GM21529 (cell line): ENCODE results near the gene MGLL.

Source experiments
- ATAC-seq: cut with Tn5 transposase; IDR thresholded peaks from one replicate; pipeline ENCODE4 v1.9.1; 2021; ENCODE audit not compliant: unreplicated experiment

MGLL gene

GRCh38 chr3:127744253-127744815 lies 78.0 kb downstream of the MGLL start:
- no peak for ATAC-seq

GRCh38 chr3:127743351-127744252 lies 78.7 kb downstream of the MGLL start:
- ATAC-seq = no peak

GRCh38 chr3:127742580-127742979 lies 79.7 kb downstream of the MGLL start:
- no peak for ATAC-seq

GRCh38 chr3:127741690-127742089 lies 80.6 kb downstream of the MGLL start:
- no peak for ATAC-seq

GRCh38 chr3:127741246-127741645 lies 81.1 kb downstream of the MGLL start:
- ATAC-seq = no peak

GRCh38 chr3:127740136-127740915 lies 82.0 kb downstream of the MGLL start:
- no peak for ATAC-seq

- ATAC-seq = no peak
These were observed 82.8 kb downstream of the MGLL start for GRCh38 chr3:127739347-127740135.

- ATAC-seq = no peak
These were observed 84.0 kb downstream of the MGLL start for GRCh38 chr3:127738192-127738840.

GRCh38 chr3:127736801-127737539 lies 85.3 kb downstream of the MGLL start:
- ATAC-seq = no peak

GRCh38 chr3:127735767-127736693 lies 86.3 kb downstream of the MGLL start:
- peak; percentile 78 for ATAC-seq

- no peak for ATAC-seq
These were observed 87.4 kb downstream of the MGLL start for GRCh38 chr3:127734754-127735473.

GRCh38 chr3:127734181-127734720 lies 88.1 kb downstream of the MGLL start:
- ATAC-seq = no peak

GRCh38 chr3:127733781-127734180 lies 88.5 kb downstream of the MGLL start:
- ATAC-seq = no peak

- no peak for ATAC-seq
These were observed 89.4 kb downstream of the MGLL start for GRCh38 chr3:127732879-127733350.

- ATAC-seq = no peak
These were observed 90.0 kb downstream of the MGLL start for GRCh38 chr3:127732303-127732702.

- no peak for ATAC-seq
These were observed 90.6 kb downstream of the MGLL start for GRCh38 chr3:127731546-127732289.
